Ascending aorta (tissue), 2 donors: ENCODE results near the gene GSTA4. TPM values are rescaled to one million over a fixed set of nuclear protein-coding genes. Genes with fewer than 3 reads are reported as not detected.

Experiments used
- DNase-seq, 2 donors: peaks; one replicate each; pipeline ENCODE4 v3.0.0-alpha.2; 2019; ENCODE audit warnings: low spot score in 2 of 2
- H3K27ac ChIP-seq, 2 donors: fragments of 200-600 bp; sonication (generic); one replicate each; pipeline ENCODE4 v1.5.1; 2016 to 2017; ENCODE audit warnings: mild to moderate bottlenecking in 1 of 2
- H3K27me3 ChIP-seq: fragments of 200-600 bp; sonication (generic); one replicate; pipeline ENCODE4 v1.5.1; 2017
- H3K36me3 ChIP-seq, 2 donors: fragments of 200-600 bp; sonication (generic); one replicate each; pipeline ENCODE4 v1.5.1; 2016
- H3K4me1 ChIP-seq, 2 donors: fragments of 200-600 bp; sonication (generic); one replicate each; pipeline ENCODE4 v1.5.1; 2016 to 2017; ENCODE audit warnings: mild to moderate bottlenecking in 1 of 2
- H3K4me3 ChIP-seq, 2 donors: fragments of 200-600 bp; sonication (generic); one replicate each; pipeline ENCODE4 v1.5.1; 2016 to 2017; ENCODE audit warnings: mild to moderate bottlenecking in 1 of 2
- H3K9me3 ChIP-seq, 2 donors: fragments of 200-600 bp; sonication (generic); one replicate each; pipeline ENCODE4 v1.5.1; 2016
- CTCF ChIP-seq, 3 experiments: fragments of 200-600 bp in 2 of 3; fragments of 450-650 bp in 1 of 3; sonication (generic) in 2 of 3; IDR thresholded peaks; one replicate each; pipeline ENCODE4 v1.5.1; 2016 to 2019; ENCODE audit warnings: antibody characterized with exemption in 3 of 3, mild to moderate bottlenecking in 1 of 3, moderate library complexity in 1 of 3
- intact Hi-C: fragments of 100-400 bp; cut with DNase I; formaldehyde crosslinking; loops from one replicate; pipeline ENCODE4 v1.15.1; 2023
- total RNA-seq: library from RNA; depleted of rRNA; stranded (reverse); fragments of >200 nt; gene quantifications from one replicate; pipeline ENCODE4 v1.1.0, GENCODE V29; 2016

The GSTA4 gene
- total RNA-seq, 1 donor from 2014 or later, result 1.7 TPM

- no peak overlapping the region for H3K4me3 ChIP-seq
Observed at GRCh38 chr6:53041356-53041755, 46.3 kb upstream of the GSTA4 start.

GRCh38 chr6:53038596-53038995, 43.5 kb upstream of the GSTA4 start:
- H3K36me3 ChIP-seq, result peaks cover 20 to 48% of the 10 kb centered on the region in 2 donors
- H3K4me1 ChIP-seq, result peaks cover 0 to 17% of the 10 kb centered on the region in 2 donors

More at GRCh38 chr6:53041356-53041755, 46.3 kb upstream of the GSTA4 start:
- DNase-seq, result no peak
- peak overlapping the region in 1 of 2 donors; percentile 77 for H3K27ac ChIP-seq
- H3K4me1 ChIP-seq, result peaks cover 5 to 23% of the 10 kb centered on the region in 2 donors
- no peaks in the 10 kb centered on the region for H3K27me3 ChIP-seq
- TF ChIP-seq CTCF (IDR thresholded peaks at IDR 0.05), result no peak
- intact Hi-C loops, result no loop called here
- H3K9me3 ChIP-seq, result no peaks in the 10 kb centered on the region
- peaks cover 20 to 34% of the 10 kb centered on the region in 2 donors for H3K36me3 ChIP-seq

GRCh38 chr6:53038141-53038540, 43.1 kb upstream of the GSTA4 start:
- DNase-seq, result no peak
- H3K27me3 ChIP-seq, result no peaks in the 10 kb centered on the region
- H3K9me3 ChIP-seq, result no peaks in the 10 kb centered on the region
- intact Hi-C loops, result no loop called here
- peaks cover 20 to 48% of the 10 kb centered on the region in 2 donors for H3K36me3 ChIP-seq
- no peak overlapping the region for H3K4me3 ChIP-seq
- peaks cover 0 to 14% of the 10 kb centered on the region in 2 donors for H3K4me1 ChIP-seq
- H3K27ac ChIP-seq, result no peak overlapping the region
- TF ChIP-seq CTCF (IDR thresholded peaks at IDR 0.05), result no peak

More at GRCh38 chr6:53038596-53038995, 43.5 kb upstream of the GSTA4 start:
- no peak overlapping the region for H3K4me3 ChIP-seq
- no peaks in the 10 kb centered on the region for H3K27me3 ChIP-seq
- H3K9me3 ChIP-seq, result no peaks in the 10 kb centered on the region
- DNase-seq, result no peak
- intact Hi-C loops, result no loop called here
- TF ChIP-seq CTCF (IDR thresholded peaks at IDR 0.05), result no peak
- H3K27ac ChIP-seq, result no peak overlapping the region

- no peaks in the 10 kb centered on the region for H3K4me1 ChIP-seq
- TF ChIP-seq CTCF (IDR thresholded peaks at IDR 0.05), result no peak
- peaks cover 20 to 56% of the 10 kb centered on the region in 2 donors for H3K36me3 ChIP-seq
- no peaks in the 10 kb centered on the region for H3K27me3 ChIP-seq
- intact Hi-C loops, result no loop called here
- no peak overlapping the region for H3K27ac ChIP-seq
- no peaks in the 10 kb centered on the region for H3K9me3 ChIP-seq
- H3K4me3 ChIP-seq, result no peak overlapping the region
- DNase-seq, result no peak
Observed at GRCh38 chr6:53035549-53036213, 40.6 kb upstream of the GSTA4 start.

GRCh38 chr6:53033764-53034163, 38.7 kb upstream of the GSTA4 start:
- H3K36me3 ChIP-seq, result peaks cover 13 to 59% of the 10 kb centered on the region in 2 donors
- DNase-seq, result no peak
- H3K27ac ChIP-seq, result peak overlapping the region in 1 of 2 donors; percentile 6
- no peak overlapping the region for H3K4me3 ChIP-seq
- intact Hi-C loops, result no loop called here
- no peaks in the 10 kb centered on the region for H3K9me3 ChIP-seq
- no peaks in the 10 kb centered on the region for H3K27me3 ChIP-seq
- H3K4me1 ChIP-seq, result no peaks in the 10 kb centered on the region
- no peak for TF ChIP-seq CTCF (IDR thresholded peaks at IDR 0.05)
